Activated T-helper 9 cell treated with anti-CD3 and anti-CD28 coated beads, Interleukin-2, amount 50 U/mL, for 16 hours (primary cell): Measurements from ENCODE around the gene ANAPC16.
"Not testable (repeated sequence)": the region's sequence is repeated elsewhere in the genome, so short reads cannot be mapped to it uniquely, and the experiment has no call there.

Experiments
- DNase-seq: peaks from one replicate; pipeline ENCODE4 v3.0.0-alpha.2; 2020; ENCODE audit warnings: low read depth

Gene ANAPC16

GRCh38 chr10:72263613-72264241, 47.9 kb downstream of the ANAPC16 start:
- no peak for DNase-seq

GRCh38 chr10:72264536-72264935, 48.7 kb downstream of the ANAPC16 start:
- no peak for DNase-seq

GRCh38 chr10:72265508-72265907, 49.7 kb downstream of the ANAPC16 start:
- no peak for DNase-seq

- no peak for DNase-seq
These were observed 50.4 kb downstream of the ANAPC16 start for GRCh38 chr10:72265990-72266865.

GRCh38 chr10:72267381-72267780, 51.6 kb downstream of the ANAPC16 start:
- DNase-seq: no peak

GRCh38 chr10:72267819-72268399, 52.1 kb downstream of the ANAPC16 start:
- DNase-seq: no peak

- DNase-seq: not testable (repeated sequence)
These were observed 52.8 kb downstream of the ANAPC16 start for GRCh38 chr10:72268475-72269200.

GRCh38 chr10:72270607-72271281, 54.9 kb downstream of the ANAPC16 start:
- no peak for DNase-seq

- no peak for DNase-seq
These were observed 57.0 kb downstream of the ANAPC16 start for GRCh38 chr10:72272689-72273409.

GRCh38 chr10:72273410-72274212, 57.8 kb downstream of the ANAPC16 start, which contains the start of gene DDIT4:
DDIT4 (plus strand) TSS chr10:72273924; CDS start chr10:72274217, 293 bp downstream.
- peak; percentile 97 for DNase-seq

- no peak for DNase-seq
These were observed 58.5 kb downstream of the ANAPC16 start for GRCh38 chr10:72274213-72274729.

GRCh38 chr10:72274730-72275350, 59.0 kb downstream of the ANAPC16 start:
- peak; percentile 69 for DNase-seq

- DNase-seq: no peak
These were observed 59.7 kb downstream of the ANAPC16 start for GRCh38 chr10:72275351-72276012.

GRCh38 chr10:72276013-72276387, 60.2 kb downstream of the ANAPC16 start:
- no peak for DNase-seq

- no peak for DNase-seq
These were observed 60.9 kb downstream of the ANAPC16 start for GRCh38 chr10:72276421-72277339.

GRCh38 chr10:72277340-72277995, 61.7 kb downstream of the ANAPC16 start:
- no peak for DNase-seq

- DNase-seq: no peak
These were observed 62.3 kb downstream of the ANAPC16 start for GRCh38 chr10:72277996-72278667.
